IPS DF 4.7 (cell line): Measurements from ENCODE around the gene SLC22A23.

Experiments
- DNase-seq: peaks from one replicate; pipeline ENCODE4 v3.0.0-alpha.2; 2013; ENCODE audit warnings: low spot score; ENCODE audit errors: extremely low read depth

Gene SLC22A23

GRCh38 chr6:3422435-3423070 is 34.3 kb downstream of the SLC22A23 start:
- no peak for DNase-seq

DNA sequence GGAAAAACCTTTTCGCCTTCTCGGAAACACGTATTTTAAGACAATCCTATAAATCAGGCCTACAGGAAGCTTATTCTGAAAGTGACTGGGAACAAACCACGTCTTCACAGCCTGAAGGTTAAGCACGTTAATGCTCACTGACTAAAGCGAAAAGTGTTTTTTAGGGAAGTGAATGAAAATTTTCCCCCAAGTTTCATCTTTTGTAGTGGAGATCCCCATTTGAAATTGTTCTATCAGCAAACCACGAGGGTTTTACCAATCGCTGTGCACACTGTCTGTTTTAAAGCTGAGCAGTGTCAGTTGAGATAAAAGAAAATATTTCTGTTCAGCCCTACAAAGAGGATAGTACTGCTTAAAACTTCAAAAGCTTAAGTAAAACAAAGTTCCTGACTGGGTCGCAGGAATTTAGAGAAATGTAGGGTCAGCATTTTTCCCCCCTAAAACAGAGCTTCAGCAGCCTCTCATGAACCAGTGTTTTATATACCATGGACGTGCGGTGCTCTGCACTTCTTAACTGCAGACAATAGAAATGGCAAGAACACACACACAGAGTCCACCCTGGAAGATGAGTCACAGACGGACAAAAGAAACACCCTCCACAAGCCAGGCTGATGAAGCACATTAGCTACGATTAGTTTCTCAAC is 34.9 kb downstream of the SLC22A23 start:
- no peak for DNase-seq

- no peak for DNase-seq
Observed at GRCh38 chr6:3421143-3421542, 35.7 kb downstream of the SLC22A23 start.

GRCh38 chr6:3419624-3420272 is 37.1 kb downstream of the SLC22A23 start:
- no peak for DNase-seq

DNA sequence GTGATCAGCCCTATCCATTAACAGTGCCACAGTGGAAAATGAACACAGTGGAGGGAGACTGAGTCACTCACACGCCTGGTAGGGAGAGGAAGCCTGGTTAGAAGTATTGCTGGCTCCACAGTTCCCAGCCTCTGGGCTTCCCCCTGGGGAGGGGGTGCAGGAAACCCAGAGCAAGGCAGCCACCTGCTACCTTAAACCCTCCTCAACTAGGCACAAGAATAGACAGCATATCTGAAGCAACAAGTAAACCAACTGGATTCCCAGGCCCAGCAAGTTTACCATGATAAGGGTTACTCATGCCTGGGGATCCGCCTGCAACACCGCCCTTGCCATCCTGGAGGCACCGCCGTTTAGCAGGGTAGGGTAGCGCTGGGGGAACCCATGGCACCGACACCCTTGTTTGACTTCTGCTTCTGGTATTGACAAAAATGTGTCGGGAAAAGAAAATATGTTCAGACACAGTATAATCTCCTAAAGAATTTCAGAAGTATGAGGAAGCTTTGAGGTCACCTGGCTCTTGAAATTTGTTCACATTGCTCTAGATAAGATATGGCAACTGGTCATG is 38.3 kb downstream of the SLC22A23 start:
- DNase-seq: no peak

DNA sequence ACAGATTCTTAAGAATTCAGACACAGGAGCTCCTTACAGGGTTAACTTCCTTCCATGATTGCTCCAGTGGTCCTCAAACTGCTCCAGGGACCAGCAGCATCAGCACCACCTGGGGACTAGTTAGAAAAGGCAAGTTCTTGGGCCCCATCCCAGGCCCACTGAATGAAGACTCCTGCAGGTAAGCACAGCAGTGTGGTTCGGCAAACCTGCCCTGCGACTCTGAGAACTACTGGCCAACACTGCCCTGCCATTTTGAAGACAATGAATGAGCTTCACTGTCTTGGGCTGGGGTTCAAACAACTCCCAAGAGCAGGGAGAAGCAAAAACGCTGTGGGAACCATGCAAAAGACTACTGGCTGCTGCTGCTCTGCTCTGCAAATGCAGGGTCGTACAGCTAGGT is 39.4 kb downstream of the SLC22A23 start:
- no peak for DNase-seq

DNA sequence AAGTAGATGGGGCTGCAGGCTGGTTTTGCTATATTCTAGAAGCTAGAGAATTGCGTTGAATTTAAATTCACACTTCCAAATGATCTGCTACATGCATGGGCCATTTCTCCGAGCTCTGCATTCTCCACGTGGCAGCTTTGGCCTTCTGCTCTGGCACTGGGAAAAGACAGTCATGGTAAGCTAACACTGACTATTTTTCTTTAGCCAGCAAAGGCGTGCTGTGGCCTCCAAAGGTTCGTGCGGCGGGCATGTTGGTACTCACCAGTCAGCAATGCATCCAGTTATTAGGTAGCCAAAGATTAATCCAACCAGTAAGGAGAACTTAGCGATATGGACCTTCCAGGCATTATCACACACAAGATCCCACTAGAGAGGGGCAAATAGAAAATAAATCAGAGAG is 41.4 kb downstream of the SLC22A23 start:
- no peak for DNase-seq

GRCh38 chr6:3415082-3415453 is 41.8 kb downstream of the SLC22A23 start:
- DNase-seq: no peak

DNA sequence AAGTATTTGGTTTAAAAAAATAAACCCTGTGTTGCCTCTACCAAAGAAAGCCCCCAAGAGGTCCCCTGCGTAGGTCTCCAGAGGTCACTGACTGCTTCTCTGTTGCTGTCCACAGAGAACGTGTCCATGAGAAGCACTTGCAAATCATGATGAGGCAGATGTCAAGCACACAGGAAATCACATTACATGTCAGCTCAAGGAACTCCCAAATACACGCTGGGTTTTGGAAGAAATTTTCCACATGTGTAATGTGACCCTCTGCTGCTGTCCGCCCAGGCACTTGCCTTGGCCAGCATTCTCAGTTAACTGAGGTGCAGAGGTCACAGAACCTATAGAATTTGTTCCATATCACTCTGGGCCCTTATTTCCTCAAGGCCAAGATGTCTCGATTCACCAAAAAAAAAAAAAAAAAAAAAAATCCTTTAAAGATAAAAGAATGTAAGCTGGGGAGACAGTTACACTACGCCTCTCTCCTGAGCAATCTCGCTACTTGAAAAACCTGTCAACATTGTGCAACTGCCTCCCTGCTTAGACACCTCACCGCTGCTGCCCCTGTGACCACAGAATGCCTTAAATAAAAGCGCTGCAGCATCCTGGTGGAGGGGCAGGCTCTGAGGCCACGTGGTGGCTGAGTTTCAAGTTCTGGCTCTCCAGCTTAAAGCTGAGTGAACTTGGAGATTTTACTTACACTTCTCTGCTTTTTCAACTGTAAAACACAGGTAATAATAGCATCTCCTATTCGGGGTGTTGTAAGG is 42.3 kb downstream of the SLC22A23 start:
- DNase-seq: no peak

- no peak for DNase-seq
Observed at GRCh38 chr6:3413592-3413991, 43.3 kb downstream of the SLC22A23 start.

- no peak for DNase-seq
Observed at GRCh38 chr6:3412779-3413500, 43.9 kb downstream of the SLC22A23 start.

GRCh38 chr6:3411967-3412778 is 44.7 kb downstream of the SLC22A23 start:
- DNase-seq: no peak

DNA sequence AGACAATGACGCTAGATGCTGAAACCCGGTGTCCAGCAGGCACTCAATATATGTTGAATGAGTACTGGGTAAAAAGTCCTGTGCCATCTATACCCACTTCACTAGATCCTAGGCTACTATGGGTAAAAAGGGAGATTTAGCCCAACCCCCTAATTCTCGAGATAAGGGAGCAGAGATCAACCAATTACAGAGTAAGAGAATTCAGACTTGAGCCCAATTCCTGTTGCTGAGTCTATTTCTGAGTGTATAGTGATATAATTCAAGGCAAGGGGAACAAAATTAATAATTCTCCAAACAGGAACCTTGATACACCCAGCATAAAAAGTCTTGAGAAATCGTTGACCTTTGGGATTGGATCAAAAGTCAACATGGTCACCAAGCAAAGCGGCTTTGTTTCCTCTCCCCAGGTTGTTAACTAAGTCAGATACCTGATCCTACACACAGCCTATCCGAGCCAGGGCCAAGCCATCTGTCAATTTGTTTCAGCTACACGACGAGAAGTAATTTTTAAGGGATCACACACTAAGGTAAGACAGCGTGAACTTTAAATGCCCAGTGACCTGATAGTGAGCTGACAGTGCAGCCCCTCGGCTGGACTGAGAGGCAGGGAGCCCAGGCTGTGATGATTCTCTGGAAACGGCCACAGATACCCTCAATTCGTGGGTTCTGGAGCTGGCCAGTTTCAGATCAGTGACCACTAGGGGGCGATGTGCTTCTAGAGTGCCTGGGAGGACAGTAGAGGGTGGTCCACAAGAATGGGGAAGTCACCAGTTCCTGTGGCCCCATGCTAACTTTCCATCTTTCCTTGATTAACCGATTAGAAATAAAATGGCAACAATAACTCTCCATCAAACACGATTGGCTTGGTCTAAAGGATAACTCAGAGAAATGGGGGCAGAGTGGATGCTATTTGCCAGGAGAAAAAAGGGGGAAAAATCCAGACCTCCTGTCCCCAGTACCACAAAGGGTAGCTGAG is 46.2 kb downstream of the SLC22A23 start:
- DNase-seq: peak; percentile 80

DNA sequence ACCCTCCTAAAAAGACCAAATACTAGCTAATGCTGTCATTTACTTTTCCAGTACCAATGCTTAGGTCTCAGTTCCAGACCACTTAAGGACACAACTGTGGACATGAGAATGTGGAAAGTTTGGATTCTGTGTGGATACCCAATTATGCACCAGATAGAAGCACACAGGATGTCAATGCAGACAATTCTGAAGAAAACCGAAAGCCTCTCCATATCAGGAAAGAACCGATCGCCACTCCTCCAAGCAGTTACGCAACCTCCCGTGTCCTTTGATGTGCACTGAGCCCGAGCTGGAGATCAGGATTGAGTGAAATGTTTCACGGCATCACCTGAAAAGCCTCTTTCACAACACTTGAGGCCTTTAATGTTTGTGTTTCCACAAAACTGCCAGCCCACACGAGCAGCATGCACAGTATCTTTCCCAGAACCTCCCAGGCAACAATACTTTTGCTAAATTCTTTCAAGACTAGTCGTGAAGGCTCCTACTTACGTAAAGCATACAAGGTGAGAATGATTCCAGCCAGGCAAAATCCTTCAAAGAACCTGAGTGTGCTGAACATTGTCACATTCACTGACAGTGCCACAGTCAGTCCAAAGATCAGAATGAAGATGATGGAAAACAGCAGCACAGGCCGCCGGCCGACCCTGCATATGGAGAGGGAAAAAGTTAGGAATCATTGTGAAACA is 47.0 kb downstream of the SLC22A23 start:
- no peak for DNase-seq

DNA sequence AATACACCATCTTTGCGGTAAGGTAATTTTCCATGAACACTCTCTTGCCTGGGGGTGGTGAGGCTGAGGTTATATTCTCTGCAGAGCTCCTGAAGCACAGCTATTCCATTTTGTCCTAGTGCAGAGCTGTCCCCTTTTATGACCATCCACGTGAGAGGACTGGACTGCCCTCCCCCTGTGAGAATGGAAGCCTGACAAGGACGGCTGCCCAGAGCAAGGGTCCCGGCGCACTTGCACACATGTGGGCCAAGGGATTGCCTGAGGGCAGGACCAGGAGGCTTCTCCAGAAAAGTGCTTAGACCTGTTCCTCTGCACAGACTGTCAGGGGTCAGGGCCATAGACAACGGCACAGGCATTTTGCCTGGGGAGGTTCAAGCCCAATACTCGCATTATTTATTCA is 48.2 kb downstream of the SLC22A23 start:
- no peak for DNase-seq

- DNase-seq: no peak
Observed at GRCh38 chr6:3407840-3408239, 49.0 kb downstream of the SLC22A23 start.

GRCh38 chr6:3406891-3407809 is 49.7 kb downstream of the SLC22A23 start:
- DNase-seq: no peak
